ENCODE results near the gene RNF223.

Gene RNF223

DNA sequence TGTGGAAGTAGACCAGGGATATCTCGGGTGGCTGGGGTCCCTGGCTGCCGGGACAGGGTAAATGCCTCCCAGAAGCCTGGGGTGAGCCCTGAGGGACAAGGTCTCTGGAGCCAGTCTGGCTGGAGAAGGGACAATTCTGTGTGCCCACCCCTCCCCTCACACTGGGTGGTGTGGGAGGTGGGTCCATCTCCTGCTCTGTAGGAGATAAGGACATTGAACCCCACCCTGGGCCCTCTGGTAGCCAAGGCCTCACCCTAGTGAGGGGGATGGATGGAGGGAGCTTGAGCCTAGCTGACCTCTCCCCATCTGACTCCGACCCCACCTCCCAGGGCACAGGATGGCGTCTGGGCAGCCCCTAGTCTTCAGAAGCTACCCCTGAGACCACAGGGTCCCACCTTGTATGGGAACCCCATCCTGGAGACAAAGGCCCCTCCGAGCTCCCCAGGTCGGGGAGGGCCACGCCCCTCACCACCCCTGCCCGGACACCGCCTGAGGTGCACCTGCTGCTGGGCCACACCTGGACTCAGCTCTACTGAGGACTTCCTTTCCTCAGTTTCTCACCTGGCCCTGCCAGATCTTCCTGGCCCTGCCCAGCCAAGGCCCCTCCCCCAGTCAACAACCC is 49.8 kb downstream of the RNF223 start:
- DNase-seq = no peak

DNA sequence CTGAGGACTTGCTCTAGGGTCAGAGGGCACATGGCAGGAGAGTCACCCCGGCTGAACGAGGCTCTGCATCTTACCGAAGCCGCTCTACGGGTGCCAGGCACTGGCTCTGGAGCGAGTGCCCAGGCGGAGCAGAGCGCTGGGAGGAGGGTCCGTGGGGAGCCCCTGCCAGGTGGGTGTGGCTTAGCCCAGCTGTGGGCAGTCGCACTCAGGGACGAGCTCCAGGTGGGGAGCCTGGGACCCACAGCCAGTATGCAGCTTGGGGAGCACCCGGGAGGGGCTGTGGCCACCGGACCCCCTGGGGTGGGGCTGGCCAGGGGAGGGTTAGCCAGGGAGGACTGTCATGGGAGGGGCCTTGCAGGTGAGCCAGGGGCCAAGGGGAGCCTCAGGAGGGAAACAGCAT is 50.4 kb downstream of the RNF223 start:
- no peak for DNase-seq

DNA sequence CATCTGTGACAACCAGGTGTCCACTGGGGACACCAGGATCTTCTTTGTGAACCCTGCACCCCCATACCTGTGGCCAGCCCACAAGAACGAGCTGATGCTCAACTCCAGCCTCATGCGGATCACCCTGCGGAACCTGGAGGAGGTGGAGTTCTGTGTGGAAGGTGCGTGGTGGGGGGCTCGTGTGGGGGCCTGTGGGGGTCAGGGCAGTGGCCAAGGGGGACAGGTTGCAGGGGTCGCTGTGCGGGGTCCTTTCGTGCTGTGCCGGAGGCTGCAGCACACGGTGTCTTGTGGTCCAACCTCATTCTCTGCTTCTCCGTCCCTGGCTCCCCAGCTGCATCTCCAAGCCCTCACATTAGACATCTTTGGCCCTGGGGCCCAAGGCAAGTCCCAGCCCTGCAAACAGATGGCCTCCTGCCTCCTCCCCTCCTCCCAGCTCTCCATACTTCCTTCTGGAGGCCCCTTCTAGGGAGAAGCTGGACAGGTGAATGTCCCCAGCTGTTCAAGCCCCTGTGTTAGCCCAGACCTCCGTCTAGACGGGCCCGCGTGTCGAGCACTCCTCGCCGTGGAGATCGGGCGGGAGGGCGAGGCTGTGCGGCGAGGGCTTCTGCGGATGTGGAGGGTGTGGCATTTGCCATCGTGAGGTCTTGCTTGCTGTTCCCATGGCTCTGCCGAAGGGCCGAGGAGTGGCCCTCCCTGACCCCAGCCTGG is 51.6 kb downstream of the RNF223 start:
- no peak for DNase-seq

DNA sequence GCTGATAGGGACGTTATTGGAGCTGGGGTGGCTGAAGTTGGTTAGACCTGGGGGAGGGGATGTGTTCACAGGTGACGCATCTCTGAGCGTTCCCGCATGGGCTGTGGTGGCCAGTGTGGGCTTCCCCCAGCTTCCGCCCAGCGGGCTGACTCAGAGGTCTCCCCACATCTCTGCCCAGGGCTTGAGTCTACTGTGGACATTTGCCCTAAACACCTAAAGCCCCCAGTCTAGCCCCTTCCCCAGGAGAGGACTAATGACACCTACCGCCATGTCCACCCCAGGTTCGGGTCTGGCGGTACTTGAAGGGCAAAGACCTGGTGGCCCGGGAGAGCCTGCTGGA is 52.2 kb downstream of the RNF223 start:
- DNase-seq = no peak

DNA sequence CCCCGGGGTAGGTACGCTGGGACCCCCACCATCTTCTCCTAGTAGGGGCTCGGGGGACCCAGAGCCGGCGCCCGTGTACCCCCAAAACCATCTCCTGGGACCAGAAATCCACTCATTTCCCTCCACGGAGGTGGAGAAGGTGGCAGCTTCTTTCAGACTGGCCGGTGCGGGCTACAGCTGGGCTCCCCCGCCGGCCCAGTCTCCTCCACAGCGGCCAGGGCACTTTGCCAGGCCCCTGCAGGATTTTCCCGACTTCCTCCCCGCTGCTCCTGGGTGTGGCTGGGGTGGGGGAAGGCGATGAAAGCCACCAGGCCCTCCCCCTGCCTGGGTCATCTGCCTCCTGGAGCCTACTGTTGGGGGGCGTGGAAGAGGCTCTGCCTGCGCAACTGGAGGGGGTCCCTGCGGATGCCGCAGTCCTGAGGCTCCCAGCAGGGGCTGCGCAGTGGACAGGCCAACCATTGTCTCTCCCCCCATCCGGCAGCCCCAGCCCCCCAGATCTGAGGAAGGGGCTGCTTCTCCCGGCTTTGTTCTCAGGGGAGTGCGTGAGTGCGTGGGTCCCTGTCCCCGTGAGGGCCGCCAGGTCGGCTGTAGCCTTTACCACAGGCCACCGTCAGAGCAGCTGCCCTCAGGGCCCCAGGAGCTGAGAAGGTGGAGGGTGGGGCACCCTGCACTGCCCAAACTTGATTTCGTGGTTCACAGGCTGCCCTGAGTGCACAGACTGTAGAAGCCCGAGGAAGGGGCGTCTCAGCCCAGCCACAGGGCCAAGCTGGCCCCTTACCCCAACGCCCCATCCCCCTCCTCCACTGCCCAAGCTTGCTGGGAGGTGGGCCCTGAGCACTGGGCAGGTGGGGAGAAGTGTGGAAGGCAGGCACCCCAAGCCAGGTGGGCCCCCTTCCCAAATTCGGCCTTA is 52.8 kb downstream of the RNF223 start:
- DNase-seq = no peak
